OCI-LY7 (cell line): ENCODE data around the gene FGFBP2.

ENCODE experiments used
- CTCF ChIP-seq: fragments of 200-600 bp; sonication (generic); conservative IDR thresholded peaks from 2 replicates; pipeline ENCODE4 v1.5.1; 2014; ENCODE audit warnings: mild to moderate bottlenecking, antibody characterized with exemption, low read length, moderate library complexity, mixed read lengths
- EZH2phosphoT487 ChIP-seq: fragments of 200-600 bp; sonication (generic); IDR thresholded peaks from 2 replicates; pipeline ENCODE4 v1.6.1; 2018; ENCODE audit warnings: low read depth, borderline replicate concordance, mild to moderate bottlenecking, mixed run types, antibody characterized with exemption, low read length, moderate library complexity, mixed read lengths

GRCh38 chr4:16000708-16001483, 37.9 kb upstream of the FGFBP2 start:
- TF ChIP-seq EZH2phosphoT487 (no peak), CTCF (no peak)
